H4 (cell line): Measurements from ENCODE around the gene NKPD1. TPM values are rescaled to one million over a fixed set of nuclear protein-coding genes. Genes with fewer than 3 reads are reported as not detected.
"Not testable (repeated sequence)": the region's sequence is repeated elsewhere in the genome, so short reads cannot be mapped to it uniquely, and the experiment has no call there.

Experiments
- DNase-seq: peaks from one replicate; pipeline ENCODE4 v3.0.0-alpha.2; 2015; ENCODE audit warnings: low spot score
- total RNA-seq: library from RNA; depleted of rRNA; stranded (reverse); fragments of >200 nt; shearing (Covaris generic); gene quantifications from 2 replicates; pipeline ENCODE4 v1.2.3, GENCODE V29; 2014; rRNA removed

Gene NKPD1
- total RNA-seq, 1 experiment from 2014 or later = 0.19 TPM

DNA sequence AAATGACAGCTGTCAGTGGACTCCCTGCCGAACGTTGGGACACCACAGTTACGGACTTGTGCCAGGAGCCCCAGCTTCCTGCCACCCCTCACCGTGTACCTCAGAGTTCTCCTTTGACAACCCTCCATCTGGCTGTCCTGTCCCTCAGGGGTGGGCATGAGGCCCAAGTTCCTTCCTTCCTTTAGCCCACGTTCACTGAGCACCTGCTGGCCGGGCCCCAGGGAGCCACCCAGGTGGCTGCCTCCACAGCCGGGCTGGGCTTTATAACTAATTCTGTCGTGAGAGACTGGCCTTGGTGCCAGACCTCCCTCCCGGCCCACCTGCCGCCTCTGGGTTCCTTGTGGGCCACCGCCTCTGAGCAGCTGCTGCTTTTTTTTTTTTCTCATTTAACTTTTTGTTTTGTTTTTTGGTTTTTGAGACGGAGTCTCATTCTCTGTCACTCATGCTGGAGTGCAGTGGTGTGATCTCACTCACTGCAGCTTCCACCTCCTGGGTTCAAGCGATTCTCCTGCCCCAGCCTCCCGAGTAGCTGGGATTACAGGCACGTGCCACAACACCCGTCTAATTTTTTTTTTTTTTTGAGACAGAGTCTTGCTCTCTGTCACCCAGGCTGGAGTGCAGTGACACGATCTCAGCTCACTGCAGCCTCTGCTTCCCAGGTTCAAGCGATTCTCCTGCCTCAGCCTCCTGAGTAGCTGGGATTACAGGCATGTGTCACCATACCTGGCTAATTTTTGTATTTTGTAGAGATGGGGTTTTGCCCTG is 42.0 kb downstream of the NKPD1 start:
- DNase-seq = not testable (repeated sequence)

GRCh38 chr19:45118106-45118505 is 42.7 kb downstream of the NKPD1 start:
- no peak for DNase-seq

DNA sequence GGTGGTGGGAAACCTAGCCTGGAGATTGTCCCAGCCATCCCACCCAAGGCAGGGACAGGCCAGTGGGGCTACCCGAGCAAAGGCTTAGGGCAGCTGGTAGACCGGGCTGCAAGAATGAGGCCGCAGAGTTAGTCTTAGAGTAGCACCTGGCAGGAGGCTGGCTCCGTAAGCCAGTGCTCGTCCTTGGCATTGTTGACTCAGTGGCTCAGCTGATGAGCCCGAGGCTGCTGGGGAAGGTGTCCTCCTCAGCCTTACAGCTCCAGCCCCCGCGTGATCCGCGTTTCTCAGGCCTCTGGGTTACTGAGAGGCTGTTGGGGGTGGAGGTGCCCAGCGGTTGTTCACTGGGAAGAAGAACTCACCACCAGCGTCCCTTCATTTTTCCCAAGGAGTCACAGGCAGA is 43.1 kb downstream of the NKPD1 start:
- no peak for DNase-seq

GRCh38 chr19:45117167-45117594 is 43.6 kb downstream of the NKPD1 start:
- DNase-seq = no peak

GRCh38 chr19:45115809-45116615 is 44.8 kb downstream of the NKPD1 start:
- no peak for DNase-seq

DNA sequence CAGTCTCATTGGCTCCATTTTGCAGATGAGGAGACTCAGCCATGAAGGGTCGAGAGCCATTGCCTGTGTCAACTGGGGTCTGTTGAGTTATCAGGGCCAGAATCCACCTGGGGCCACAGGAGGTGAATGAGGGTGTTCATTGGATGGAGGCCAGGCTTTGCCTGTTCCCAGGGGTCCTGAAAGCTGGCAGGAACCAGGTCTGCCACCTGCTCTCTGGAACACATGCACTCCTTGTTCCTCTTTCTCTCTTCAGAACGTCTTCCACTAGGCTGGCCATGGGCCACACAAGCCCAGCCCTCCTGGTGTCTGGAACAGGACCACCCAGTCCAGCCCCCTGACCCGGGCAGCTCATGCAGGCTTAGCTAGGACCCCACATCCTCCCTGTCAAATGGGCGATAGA is 46.7 kb downstream of the NKPD1 start:
- DNase-seq = no peak

DNA sequence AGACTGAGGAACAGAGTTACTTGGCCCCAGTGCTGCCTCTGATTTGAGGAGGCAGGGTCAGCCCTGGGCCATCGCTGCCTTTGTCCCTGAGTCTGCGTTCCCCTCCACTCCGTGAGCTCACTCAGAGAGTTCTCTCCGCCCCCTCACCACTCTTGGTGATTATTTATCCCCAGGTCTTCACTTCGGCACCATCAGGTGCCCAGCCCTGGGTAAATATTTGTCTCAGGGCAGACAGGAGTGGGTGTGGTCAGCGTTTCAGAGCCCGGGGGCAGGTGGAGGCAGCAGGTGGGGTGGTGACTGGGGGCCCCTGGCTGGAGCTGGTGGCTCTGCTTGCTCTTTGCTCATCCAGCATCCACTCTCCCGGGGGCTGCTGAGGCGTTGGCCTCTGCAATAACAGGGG is 47.2 kb downstream of the NKPD1 start:
- no peak for DNase-seq

- no peak for DNase-seq
These were observed 48.5 kb downstream of the NKPD1 start for GRCh38 chr19:45112111-45112827.

Other genes with a start within 250 kb of the NKPD1 start
- gene APOC1, start 246.4 kb downstream of the NKPD1 start, total RNA-seq = not detected in 2 replicates
- gene APOC4, start 218.7 kb downstream of the NKPD1 start, total RNA-seq = not detected in 2 replicates
- gene APOC2, start 214.9 kb downstream of the NKPD1 start, total RNA-seq = not detected in 2 replicates
- gene CLPTM1, start 205.6 kb downstream of the NKPD1 start, total RNA-seq = 12.9 and 17.4 TPM in 2 replicates
- 0.78 and 0.81 TPM in 2 replicates for gene RELB, start 159.5 kb downstream of the NKPD1 start, total RNA-seq
- 17.6 and 20.4 TPM in 2 replicates for gene CLASRP, start 121.9 kb downstream of the NKPD1 start, total RNA-seq
- not detected in 2 replicates for gene ZNF296, start 84.5 kb downstream of the NKPD1 start, total RNA-seq
- gene GEMIN7, start 81.7 kb downstream of the NKPD1 start, total RNA-seq = 23.5 and 27.5 TPM in 2 replicates
- gene PPP1R37, start 67.8 kb downstream of the NKPD1 start, total RNA-seq = 8.0 and 13.2 TPM in 2 replicates
- 8.9 and 14.5 TPM in 2 replicates for gene TRAPPC6A, start 17.3 kb upstream of the NKPD1 start, total RNA-seq
- gene BLOC1S3, start 17.8 kb upstream of the NKPD1 start, total RNA-seq = 2.1 and 5.3 TPM in 2 replicates
- not detected in 2 replicates for gene EXOC3L2, start 84.4 kb upstream of the NKPD1 start, total RNA-seq
- gene MARK4, start 90.3 kb upstream of the NKPD1 start, total RNA-seq = 3.7 and 5.0 TPM in 2 replicates
- gene CKM, start 161.9 kb upstream of the NKPD1 start, total RNA-seq = not detected in 2 replicates
- gene KLC3, start 179.8 kb upstream of the NKPD1 start, total RNA-seq = 0.72 TPM in 1 of 2 replicates, not detected in the other
- 4.6 and 8.3 TPM in 2 replicates for gene ERCC2, start 209.6 kb upstream of the NKPD1 start, total RNA-seq
- gene PPP1R13L, start 244.1 kb upstream of the NKPD1 start, total RNA-seq = 0.14 and 1.1 TPM in 2 replicates
- 6.8 and 9.0 TPM in 2 replicates for gene POLR1G, start 245.7 kb upstream of the NKPD1 start, total RNA-seq